ENCODE results near the gene MLXIP.

DNA sequence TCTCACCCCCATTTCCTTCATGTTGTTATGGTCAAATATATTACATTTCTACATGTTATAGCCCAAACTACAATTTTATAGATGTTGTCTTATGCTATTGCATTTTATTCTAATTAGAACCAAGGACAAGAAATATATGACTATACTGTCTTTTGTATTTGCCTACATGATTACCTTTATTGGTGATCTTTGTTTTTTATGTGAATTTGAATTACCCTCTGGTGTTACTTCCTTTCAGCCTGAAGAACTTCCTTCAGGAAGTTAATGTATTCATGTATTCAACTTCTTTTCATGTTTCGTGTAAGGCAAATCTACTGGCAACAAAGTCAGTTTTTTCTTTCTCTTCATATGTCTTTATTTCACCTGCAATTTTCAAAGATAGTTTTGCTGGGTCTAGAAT, 116.2 kb downstream of the MLXIP start:
- TF ChIP-seq, protein P1, sequence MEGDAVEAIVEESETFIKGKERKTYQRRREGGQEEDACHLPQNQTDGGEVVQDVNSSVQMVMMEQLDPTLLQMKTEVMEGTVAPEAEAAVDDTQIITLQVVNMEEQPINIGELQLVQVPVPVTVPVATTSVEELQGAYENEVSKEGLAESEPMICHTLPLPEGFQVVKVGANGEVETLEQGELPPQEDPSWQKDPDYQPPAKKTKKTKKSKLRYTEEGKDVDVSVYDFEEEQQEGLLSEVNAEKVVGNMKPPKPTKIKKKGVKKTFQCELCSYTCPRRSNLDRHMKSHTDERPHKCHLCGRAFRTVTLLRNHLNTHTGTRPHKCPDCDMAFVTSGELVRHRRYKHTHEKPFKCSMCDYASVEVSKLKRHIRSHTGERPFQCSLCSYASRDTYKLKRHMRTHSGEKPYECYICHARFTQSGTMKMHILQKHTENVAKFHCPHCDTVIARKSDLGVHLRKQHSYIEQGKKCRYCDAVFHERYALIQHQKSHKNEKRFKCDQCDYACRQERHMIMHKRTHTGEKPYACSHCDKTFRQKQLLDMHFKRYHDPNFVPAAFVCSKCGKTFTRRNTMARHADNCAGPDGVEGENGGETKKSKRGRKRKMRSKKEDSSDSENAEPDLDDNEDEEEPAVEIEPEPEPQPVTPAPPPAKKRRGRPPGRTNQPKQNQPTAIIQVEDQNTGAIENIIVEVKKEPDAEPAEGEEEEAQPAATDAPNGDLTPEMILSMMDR (IDR thresholded peaks at IDR 0.05): no peak
- TF ChIP-seq EZH2phosphoT487 (IDR thresholded peaks at IDR 0.05): no peak
- no peak for TF ChIP-seq EZH2 (IDR thresholded peaks at IDR 0.05)
